Natural killer cell treated with Interleukin-12 subunit alpha and Interleukin-12 subunit beta and Interleukin-15 and Interleukin-18, amount 100 ng/mL, for 72 hours (primary cell): ENCODE measurements around the gene DDX41. TPM values are rescaled to one million over a fixed set of nuclear protein-coding genes. Genes with fewer than 3 reads are reported as not detected.
"Not testable (repeated sequence)": the region's sequence is repeated elsewhere in the genome, so short reads cannot be mapped to it uniquely, and the experiment has no call there.

Source experiments
- ATAC-seq, 2 donors: fragments of 150-1000 bp; cut with Tn5 transposase in 1 of 2; sonication (Bioruptor Pico), chemical (Tn5 transposase) in 1 of 2; 2 replicates each; pipeline ENCODE4 v1.10.0; 2021
- DNase-seq: peaks from one replicate; pipeline ENCODE4 v3.0.0; 2022; ENCODE audit warnings: low spot score
- H3K27ac Mint-ChIP-seq, 2 donors: 1 replicate in 1 of 2; 2 replicates in 1 of 2; pipeline ENCODE4 v1.8.0; 2022; ENCODE audit warnings: mixed read lengths in 2 of 2, mild to moderate bottlenecking in 1 of 2, moderate library complexity in 1 of 2
- H3K27me3 Mint-ChIP-seq, 2 donors: 1 replicate in 1 of 2; 2 replicates in 1 of 2; pipeline ENCODE4 v1.8.0; 2022; ENCODE audit warnings: mixed read lengths in 2 of 2
- H3K36me3 Mint-ChIP-seq: one replicate; pipeline ENCODE4 v1.8.0; 2022; ENCODE audit warnings: mixed read lengths
- H3K4me1 Mint-ChIP-seq, 2 donors: 1 replicate in 1 of 2; 2 replicates in 1 of 2; pipeline ENCODE4 v1.8.0; 2022; ENCODE audit warnings: low read depth in 2 of 2, mixed read lengths in 2 of 2, mild to moderate bottlenecking in 1 of 2
- H3K4me3 Mint-ChIP-seq: one replicate; pipeline ENCODE4 v1.8.0; 2022; ENCODE audit warnings: mixed read lengths
- H3K9me3 Mint-ChIP-seq: 2 replicates; pipeline ENCODE4 v1.8.0; 2022; ENCODE audit warnings: mixed read lengths
- total RNA-seq, 2 donors: library from RNA; stranded (reverse); gene quantifications; one replicate each; pipeline ENCODE4 v1.2.3, GENCODE V29; 2022

DDX41 gene
- total RNA-seq, 2 donors from 2014 or later, result 162 to 168 TPM

DNA sequence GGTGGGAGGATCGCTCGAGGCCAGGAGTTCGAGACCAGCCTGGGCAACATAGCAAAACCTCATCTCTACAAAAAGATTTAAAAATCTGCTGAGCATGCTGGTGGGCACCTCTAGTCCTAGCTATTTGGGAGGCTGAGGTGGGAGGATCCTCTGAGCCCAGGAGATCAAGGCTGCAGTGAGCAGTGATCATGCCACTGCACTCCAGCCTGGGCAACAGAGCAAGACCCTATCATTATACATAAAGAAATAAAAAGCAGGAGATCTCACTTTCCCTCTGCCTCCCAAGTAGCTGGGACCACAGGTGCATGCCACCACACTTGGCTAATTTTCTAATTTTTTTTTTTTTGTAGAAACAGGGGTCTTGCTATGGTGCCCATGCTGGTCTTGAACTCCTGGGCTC is 31.0 kb downstream of the DDX41 start:
- H3K4me3 Mint-ChIP-seq, DNase-seq, ATAC-seq, H3K27me3 Mint-ChIP-seq, H3K27ac Mint-ChIP-seq, H3K4me1 Mint-ChIP-seq, H3K9me3 Mint-ChIP-seq, H3K36me3 Mint-ChIP-seq: not testable (repeated sequence)

GRCh38 chr5:177484902-177485549 is 31.7 kb downstream of the DDX41 start:
- H3K4me3 Mint-ChIP-seq, result no peak overlapping the region
- no peaks in the 10 kb centered on the region for H3K9me3 Mint-ChIP-seq
- no peaks in the 10 kb centered on the region for H3K27me3 Mint-ChIP-seq
- H3K27ac Mint-ChIP-seq, result no peak overlapping the region
- no peak for ATAC-seq
- H3K4me1 Mint-ChIP-seq, result peaks cover 1 to 2% of the 10 kb centered on the region in 2 donors
- no peaks in the 10 kb centered on the region for H3K36me3 Mint-ChIP-seq
- DNase-seq, result no peak

GRCh38 chr5:177483994-177484901 is 32.5 kb downstream of the DDX41 start:
- DNase-seq, result no peak
- peak in 1 of 2 donors; percentile 11 for ATAC-seq
- H3K36me3 Mint-ChIP-seq, result no peaks in the 10 kb centered on the region
- no peak overlapping the region for H3K4me3 Mint-ChIP-seq
- peaks cover 9 to 10% of the 10 kb centered on the region in 2 donors for H3K4me1 Mint-ChIP-seq
- no peaks in the 10 kb centered on the region for H3K27me3 Mint-ChIP-seq
- no peaks in the 10 kb centered on the region for H3K9me3 Mint-ChIP-seq
- H3K27ac Mint-ChIP-seq, result no peak overlapping the region

- Mint-ChIP-seq H3K9me3 (no peaks in the 10 kb centered on the region), H3K36me3 (no peaks in the 10 kb centered on the region), H3K27ac (no peak overlapping the region), H3K4me3 (no peak overlapping the region), H3K27me3 (no peaks in the 10 kb centered on the region), H3K4me1 (peaks cover 17 to 18% of the 10 kb centered on the region in 2 donors)
- DNase-seq (no peak), ATAC-seq (no peak)
These were observed 33.7 kb downstream of the DDX41 start for GRCh38 chr5:177483042-177483441.

DNA sequence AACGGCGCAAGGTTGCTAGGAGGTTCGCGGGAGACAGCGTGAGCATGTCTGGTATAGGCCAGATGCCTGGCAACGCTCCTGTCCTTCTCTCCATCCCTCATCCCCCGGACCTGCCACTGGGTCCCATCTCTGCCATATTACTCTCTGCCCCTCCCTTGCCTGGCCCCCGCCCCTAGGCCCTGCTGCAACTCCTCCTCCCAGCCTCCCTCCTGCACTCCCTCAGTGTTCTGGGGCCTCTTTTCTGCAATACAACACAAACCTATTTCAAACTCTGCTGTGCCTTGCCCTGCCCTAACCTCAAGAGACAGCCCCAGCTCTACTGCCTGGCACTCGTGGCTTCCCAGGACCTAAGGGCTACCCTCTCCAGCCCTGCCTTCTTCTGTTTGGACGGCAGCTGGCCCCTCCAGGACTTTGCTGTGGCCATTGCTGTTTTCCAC is 34.4 kb downstream of the DDX41 start:
- Mint-ChIP-seq H3K36me3 (no peaks in the 10 kb centered on the region), H3K4me3 (no peak overlapping the region), H3K4me1 (peaks cover 17 to 18% of the 10 kb centered on the region in 2 donors), H3K27me3 (no peaks in the 10 kb centered on the region), H3K9me3 (no peaks in the 10 kb centered on the region), H3K27ac (no peak overlapping the region)
- DNase-seq (no peak), ATAC-seq (no peak)

DNA sequence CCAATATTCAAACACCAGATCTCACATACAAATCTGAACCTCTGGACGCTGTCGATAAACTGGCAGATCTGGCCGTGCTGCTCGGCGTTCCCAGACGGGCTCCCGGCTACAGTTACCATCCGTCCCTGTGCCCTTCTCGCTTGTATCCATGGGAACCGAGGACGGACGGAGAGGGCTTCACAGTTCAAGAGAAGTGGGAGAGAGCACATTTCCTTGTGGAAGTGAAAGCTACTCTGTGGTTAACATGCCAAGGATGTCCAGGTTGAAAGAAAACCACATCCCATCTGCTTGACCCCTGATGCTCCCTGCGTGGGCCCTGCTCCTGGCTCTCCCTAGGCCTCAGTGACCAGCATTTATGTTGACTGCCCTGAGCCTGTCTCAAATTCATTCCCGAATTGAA is 37.0 kb downstream of the DDX41 start:
- peaks cover 24 to 31% of the 10 kb centered on the region in 2 donors for H3K4me1 Mint-ChIP-seq
- DNase-seq, result no peak
- no peaks in the 10 kb centered on the region for H3K9me3 Mint-ChIP-seq
- no peak for ATAC-seq
- no peaks in the 10 kb centered on the region for H3K36me3 Mint-ChIP-seq
- peak overlapping the region; percentile 89 to 97 for H3K27ac Mint-ChIP-seq
- H3K27me3 Mint-ChIP-seq, result peaks cover 0 to 3% of the 10 kb centered on the region in 2 donors
- H3K4me3 Mint-ChIP-seq, result peak overlapping the region; percentile 65

GRCh38 chr5:177478711-177479646 is 37.8 kb downstream of the DDX41 start:
- peaks cover 31 to 39% of the 10 kb centered on the region in 2 donors for H3K4me1 Mint-ChIP-seq

DNA sequence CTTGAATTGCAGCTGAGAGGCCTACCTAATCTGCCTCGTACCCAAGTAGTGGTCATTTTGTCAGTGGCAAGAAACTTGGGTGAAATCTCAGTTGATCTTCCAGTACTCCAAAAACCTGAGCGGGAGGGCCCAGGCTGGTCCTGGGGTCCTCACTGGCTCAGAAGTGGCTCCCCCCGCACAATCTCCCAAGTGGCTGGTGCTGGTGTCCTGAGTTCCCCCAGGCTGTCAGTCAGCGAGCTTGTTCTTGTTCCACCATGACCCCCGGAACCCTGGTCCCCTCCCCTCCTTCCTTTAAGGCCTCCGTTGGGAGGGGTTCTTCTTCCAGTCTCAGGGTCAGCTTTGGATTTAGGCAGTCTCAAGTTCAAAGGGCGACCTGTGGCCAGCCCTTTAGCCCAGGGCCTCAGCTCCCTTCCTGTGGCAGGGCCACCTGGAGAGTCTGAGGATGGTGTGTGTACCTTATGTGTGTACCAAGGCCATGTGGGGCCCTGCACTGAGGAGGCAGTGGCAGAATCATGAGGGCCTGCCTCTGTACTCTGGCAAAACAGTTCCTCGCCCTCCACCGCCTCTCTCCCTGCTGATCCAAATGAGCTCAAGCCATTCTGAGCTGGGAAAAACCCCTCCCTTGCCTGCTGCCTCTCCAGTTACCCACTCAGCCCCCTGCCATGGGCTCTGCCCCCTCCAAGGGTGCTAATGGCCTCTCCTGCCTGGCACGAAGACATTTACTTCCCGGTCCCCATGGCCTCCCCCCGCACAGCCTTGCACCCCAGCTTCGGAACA is 38.9 kb downstream of the DDX41 start:
- ATAC-seq, result no peak
- Mint-ChIP-seq H3K27ac (peak overlapping the region; percentile 89 to 97), H3K4me1 (peaks cover 34 to 42% of the 10 kb centered on the region in 2 donors), H3K27me3 (peaks cover 7 to 8% of the 10 kb centered on the region in 2 donors), H3K4me3 (no peak overlapping the region), H3K36me3 (no peaks in the 10 kb centered on the region), H3K9me3 (no peaks in the 10 kb centered on the region)
- no peak for DNase-seq

More at GRCh38 chr5:177478711-177479646, 37.8 kb downstream of the DDX41 start:
- peaks cover 6% of the 10 kb centered on the region in 2 donors for H3K27me3 Mint-ChIP-seq
- ATAC-seq, result peak; percentile 82 to 87
- DNase-seq, result peak; percentile 75
- no peaks in the 10 kb centered on the region for H3K36me3 Mint-ChIP-seq
- peak overlapping the region; percentile 89 to 97 for H3K27ac Mint-ChIP-seq
- H3K4me3 Mint-ChIP-seq, result peak overlapping the region; percentile 65
- no peaks in the 10 kb centered on the region for H3K9me3 Mint-ChIP-seq

- H3K27ac Mint-ChIP-seq, result peak overlapping the region; percentile 22 to 24
These were observed 40.1 kb downstream of the DDX41 start for GRCh38 chr5:177476531-177477233.

GRCh38 chr5:177475563-177476427 is 41.0 kb downstream of the DDX41 start:
- ATAC-seq (no peak), DNase-seq (no peak)
- no peaks in the 10 kb centered on the region for H3K9me3 Mint-ChIP-seq
- H3K27me3 Mint-ChIP-seq, result peaks cover 7 to 8% of the 10 kb centered on the region in 2 donors
- H3K4me1 Mint-ChIP-seq, result peaks cover 41 to 42% of the 10 kb centered on the region in 2 donors
- peak overlapping the region; percentile 1 for H3K4me3 Mint-ChIP-seq
- no peaks in the 10 kb centered on the region for H3K36me3 Mint-ChIP-seq
- H3K27ac Mint-ChIP-seq, result peak overlapping the region; percentile 22 to 24

More at GRCh38 chr5:177476531-177477233, 40.1 kb downstream of the DDX41 start:
- ATAC-seq, result no peak
- DNase-seq, result no peak
- H3K4me1 Mint-ChIP-seq, result peaks cover 36 to 42% of the 10 kb centered on the region in 2 donors
- H3K4me3 Mint-ChIP-seq, result no peak overlapping the region
- H3K9me3 Mint-ChIP-seq, result no peaks in the 10 kb centered on the region
- no peaks in the 10 kb centered on the region for H3K36me3 Mint-ChIP-seq
- peaks cover 7 to 8% of the 10 kb centered on the region in 2 donors for H3K27me3 Mint-ChIP-seq

DNA sequence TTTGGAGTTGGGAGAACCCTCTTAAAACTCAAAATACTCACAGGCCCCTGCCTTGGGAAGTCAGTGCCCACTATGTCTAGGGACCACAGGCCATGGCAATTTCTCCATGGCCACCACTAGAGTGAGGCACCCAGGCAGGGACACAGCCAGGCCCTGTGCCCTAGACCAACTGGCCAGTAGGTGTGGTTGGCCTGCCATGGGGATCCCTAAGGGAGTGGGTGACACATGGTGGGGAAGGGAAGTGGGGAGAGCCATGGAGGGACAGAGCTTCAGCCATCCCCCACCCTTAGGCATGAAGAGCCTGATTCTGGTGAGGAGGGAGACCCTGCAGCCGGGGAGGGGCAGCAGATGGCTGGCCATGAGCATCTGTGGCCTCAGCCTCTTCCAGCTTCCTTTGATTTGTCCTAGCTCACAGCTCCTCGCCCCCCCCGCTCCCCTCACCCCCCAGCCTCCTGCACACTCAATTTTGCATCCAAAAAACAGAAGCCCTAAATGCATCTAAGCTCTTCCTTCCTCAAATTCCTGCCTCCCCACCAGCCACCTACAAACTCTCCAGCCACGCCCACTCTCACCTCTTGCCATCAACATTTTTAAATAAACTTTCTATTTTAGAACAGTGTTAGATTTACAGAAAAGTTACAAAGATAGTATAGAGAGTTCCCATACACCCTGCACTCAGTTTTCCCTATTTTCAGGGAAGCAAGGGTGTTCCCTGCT is 41.8 kb downstream of the DDX41 start:
- H3K4me1 Mint-ChIP-seq, result peaks cover 44 to 45% of the 10 kb centered on the region in 2 donors
- ATAC-seq (no peak), DNase-seq (no peak)
- peak overlapping the region; percentile 80 for H3K4me3 Mint-ChIP-seq
- H3K27me3 Mint-ChIP-seq, result peaks cover 7 to 8% of the 10 kb centered on the region in 2 donors
- no peaks in the 10 kb centered on the region for H3K9me3 Mint-ChIP-seq
- no peak overlapping the region for H3K27ac Mint-ChIP-seq
- H3K36me3 Mint-ChIP-seq, result no peaks in the 10 kb centered on the region
